Body of pancreas (tissue), 4 donors: ENCODE data around the gene SPTBN1.

Source experiments
- CTCF ChIP-seq, 7 experiments: fragments of 450-650 bp in 4 of 7; fragments of 200-600 bp in 3 of 7; sonication (generic) in 3 of 7; IDR thresholded peaks; one replicate each; pipeline ENCODE4 v1.5.1; 2016 to 2019; ENCODE audit warnings: antibody characterized with exemption in 7 of 7
- POLR2A ChIP-seq, 3 donors: fragments of 450-650 bp; IDR thresholded peaks; one replicate each; pipeline ENCODE4 v1.6.1; 2016; ENCODE audit warnings: antibody characterized with exemption in 3 of 3, mild to moderate bottlenecking in 2 of 3

- TF ChIP-seq CTCF (IDR thresholded peaks at IDR 0.05) (no peak), POLR2A (IDR thresholded peaks at IDR 0.05) (no peak)
Observed at GRCh38 chr2:54582987-54583386, 126.9 kb downstream of the SPTBN1 start.
